HG02610 (cell line): ENCODE data around the gene IGF2.

Experiments used
- ATAC-seq: cut with Tn5 transposase; IDR thresholded peaks from one replicate; pipeline ENCODE4 v1.9.1; 2021; ENCODE audit warnings: mild to moderate bottlenecking, moderate library complexity; ENCODE audit not compliant: unreplicated experiment

IGF2 gene

DNA sequence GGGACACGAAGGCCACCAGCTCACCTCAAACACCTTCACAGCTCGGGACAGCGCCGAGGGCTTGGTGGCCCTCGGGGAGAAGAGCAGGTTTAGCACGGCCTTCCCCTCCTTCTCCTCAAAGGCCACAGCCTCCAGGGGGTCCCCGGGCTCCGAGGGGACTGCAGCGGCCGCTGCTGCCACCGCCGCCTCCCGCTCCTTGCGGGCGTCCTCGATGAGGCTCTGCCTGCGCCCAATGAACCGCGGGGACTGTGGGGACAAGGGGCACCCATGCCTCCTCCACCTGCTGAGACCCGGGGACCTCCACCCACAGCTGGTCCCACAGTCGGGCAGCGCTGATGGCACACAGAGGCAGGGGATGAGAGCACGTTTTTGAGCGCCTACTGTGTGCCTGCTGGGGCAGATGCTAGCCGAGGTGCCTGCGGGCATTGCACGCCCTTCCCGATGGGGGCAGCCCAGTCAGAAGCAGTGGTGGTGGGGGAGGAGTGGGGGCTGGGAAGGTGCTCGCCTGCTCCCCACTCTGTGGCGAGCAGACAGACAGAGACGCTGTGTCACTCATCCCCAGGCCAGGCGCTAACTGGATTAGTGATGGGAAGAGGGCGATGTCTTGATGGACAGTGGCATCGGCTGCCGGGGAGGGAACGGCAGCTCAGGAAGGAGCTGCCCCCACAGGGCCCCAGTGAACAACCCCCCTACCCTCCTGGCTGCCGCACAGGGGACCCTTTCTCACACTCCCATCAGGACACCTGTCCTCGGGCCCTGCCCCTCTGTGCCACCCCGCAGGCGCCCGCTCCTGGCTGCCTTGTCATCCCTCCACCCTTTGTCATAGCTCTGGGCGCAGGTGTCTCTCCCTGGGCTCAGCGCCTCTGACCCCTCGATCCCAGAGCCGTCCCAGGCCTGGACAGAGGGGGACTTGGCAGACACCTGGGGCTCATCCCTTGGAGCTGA is 30.7 kb upstream of the IGF2 start:
- ATAC-seq, result no peak

DNA sequence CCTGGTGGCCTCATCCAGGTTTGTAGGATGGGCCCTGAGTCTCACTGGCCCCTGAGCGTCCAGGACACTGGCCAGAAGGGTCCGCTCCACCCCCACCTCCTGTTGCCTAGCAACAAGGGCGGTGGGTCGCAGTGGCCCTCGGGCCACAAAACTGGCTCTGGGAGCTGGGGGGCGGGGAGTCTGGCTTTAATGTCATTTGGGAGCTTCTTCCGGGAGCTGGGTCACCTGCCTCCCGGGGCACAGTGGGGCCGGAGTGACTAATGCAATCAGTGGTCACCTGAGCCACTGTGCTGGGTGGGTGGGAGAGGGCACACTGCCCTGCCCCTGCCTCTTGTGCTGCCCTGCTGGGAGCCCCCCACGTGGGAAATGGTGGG is 29.8 kb upstream of the IGF2 start:
- ATAC-seq, result no peak

DNA sequence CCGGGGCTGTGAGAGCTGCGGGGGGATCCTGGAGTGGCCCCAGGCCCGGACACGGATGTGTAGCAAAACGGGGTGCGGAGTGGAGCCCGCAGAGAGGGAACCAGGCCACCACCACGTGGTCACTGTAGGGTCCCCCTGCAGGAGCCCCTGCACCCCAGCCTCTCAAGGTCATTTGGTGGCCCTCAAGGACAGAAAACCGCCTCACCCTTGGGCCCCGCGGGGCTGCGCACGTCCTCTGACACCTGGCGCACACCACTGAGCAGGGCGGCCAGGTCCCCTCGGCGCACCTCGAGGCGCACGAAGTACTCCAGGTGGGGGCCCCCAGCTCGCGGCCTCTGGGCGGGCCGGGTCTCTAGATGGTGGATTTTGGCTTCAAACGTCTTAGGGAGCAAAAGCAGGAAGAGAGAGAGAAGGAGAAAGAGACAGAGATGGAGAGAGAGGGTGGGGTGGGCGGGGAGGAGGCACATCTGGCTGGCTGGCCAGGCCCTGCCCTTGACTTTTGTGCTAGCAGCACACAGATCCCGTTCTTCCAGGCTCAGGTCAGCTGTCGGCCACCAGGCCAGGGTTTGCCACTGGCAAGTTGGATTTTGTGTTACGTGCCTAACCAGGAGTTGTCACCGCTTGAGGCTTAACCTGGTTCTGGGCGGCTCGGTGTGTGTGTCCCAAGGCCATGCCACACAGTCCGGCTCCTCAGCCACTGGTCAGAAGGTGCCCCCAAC is 29.3 kb upstream of the IGF2 start:
- ATAC-seq, result no peak

DNA sequence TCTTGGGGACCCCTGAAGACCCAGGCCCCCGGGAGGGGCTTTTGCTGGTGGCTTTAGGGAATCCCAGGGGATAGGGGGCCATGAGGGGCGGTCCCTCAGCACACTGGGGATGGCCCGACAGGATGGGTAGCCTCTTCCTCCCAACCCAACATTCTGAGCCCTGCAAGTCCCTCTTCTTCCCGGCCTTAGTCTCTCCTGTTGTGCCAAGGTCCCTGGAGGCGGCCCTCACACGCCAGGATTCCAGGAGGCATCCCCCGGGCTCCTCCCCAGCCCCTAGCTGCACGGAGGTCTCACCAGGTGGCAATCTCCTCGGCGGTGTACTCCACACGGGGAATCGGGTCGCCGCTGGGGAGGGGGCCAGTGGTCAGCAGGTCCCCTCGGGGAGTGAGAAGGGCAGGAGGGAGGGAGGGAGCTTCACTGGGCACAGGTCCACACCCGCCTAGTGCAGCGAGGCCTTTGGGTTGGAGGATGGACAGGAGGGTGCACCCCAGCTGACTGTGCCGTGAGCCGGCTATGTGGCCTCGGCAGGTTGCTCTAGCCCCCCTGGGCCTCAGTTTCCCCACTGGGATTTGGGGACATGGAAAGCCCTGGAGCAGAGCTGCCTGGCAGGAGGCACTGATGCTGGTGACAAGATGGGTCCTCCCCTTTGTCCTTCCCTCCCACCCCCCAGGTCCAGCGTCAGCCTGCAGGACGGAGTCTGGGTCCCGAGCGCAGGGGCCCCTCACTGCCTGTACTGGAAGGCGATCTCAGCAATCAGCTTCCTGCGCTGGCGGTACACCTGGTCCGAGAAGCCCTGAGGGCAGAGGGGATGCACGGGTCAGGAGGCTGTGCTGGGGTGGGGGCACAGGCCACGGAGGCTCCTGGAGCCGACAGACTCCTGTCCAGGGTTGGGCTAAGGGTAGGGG is 28.2 kb upstream of the IGF2 start:
- ATAC-seq, result no peak

DNA sequence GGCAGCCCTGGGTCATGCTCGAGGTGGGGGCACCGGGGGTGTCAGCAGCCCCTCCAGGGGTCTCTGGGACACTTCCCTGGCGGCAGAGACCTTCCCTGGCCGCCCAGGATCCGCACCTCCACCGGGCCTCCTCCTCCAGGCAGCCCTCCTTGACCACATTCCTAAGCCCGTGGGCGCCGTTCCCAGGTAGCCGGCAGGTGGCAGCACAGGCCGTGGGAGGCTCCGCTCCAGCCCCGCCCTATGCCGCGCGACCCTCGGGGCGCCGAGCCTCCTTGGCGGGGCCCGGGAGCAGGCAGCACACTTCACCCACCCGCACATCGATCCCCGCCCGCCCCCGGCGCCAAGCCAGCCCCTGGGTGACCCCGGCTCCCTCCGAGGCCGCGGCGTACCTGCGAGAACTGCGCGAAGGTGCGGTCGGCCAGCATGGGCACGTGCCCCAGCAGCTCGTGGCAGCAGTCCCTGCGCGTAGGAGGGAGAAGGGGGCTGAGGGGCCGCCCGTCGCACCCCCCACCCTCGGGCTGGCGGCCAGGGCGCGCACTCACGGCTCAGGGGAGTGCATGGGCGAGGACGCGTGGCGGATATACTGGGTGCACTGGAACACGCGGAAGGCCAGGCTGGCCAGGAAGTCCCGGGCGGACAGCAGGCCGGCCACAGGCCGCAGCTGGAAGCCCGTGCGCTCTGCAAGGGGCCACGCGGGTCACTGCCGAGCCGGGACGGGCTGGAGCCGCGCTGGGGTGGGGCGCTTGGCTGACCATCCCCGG is 27.1 kb upstream of the IGF2 start:
- no peak for ATAC-seq

DNA sequence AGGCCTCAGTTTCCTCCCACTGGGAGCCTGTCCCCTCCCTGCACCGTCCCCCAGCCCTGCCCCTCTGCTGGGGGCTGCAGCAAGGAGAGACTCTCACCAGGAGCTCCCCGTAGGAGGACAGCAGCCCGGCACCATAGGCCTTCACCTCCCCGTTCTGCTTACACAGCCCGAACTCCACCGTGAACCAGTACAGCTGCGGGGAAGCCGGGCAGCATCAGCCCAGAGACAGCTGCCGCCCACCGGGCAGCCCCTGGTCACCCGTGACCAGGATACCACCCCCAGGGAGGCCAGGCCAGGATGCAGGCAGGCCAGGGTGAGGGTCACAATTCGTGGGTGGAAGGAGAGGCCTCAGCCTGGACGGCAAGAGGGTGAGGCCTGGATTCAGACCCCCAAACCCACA is 26.4 kb upstream of the IGF2 start:
- ATAC-seq, result no peak

DNA sequence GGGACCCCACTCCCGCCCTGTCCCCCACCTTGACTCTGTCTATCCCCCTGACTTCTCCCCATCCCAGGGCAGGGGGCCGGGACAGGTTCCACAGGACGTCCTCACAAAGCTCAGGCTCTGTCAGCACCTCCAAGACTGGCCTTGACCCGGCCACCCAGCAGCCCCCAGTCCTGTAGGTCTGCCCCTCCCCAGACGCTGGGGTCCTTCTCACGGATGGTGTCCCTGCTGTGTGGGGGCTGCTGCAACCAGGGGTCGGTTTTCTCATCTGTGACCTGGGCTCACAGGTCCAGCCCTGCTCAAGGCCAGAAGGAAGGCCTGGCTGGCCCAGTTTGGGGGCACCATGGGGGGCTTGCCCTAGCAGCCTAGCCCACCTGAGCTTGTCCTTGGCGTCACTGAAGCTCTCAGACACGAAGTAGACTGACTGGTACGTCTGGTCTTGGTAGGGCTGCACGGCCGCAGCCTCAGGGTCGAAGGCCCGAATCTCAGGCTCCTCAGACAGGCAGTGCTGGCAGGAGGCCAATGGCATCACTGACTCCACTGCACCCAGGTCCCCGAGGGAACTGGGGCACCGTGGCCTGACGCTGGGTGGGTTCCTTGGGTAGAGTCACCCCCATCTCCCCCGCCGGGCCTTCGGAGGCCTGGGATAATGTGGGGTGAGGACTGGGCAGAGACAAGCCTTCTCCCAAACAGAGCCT is 25.8 kb upstream of the IGF2 start:
- ATAC-seq, result no peak

DNA sequence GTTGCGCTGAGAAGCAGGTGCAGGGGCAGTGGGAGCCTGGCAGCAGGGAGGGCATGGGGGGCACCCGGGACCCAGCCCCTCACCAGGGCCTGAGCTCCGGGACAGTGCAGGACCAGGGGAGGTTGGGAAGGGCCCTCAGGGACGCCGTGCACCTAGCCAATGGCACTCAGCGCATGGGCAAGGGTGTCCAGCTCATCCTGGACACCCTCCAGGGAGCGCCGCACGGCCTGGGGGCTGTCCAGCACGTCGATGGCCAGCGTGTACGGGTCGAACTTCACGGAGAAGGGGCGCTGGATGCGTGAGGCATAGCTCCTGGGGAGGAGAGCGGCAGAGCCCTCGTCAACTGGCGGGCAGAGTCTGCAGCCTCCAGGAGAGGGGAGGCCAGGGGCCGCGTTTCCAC is 24.9 kb upstream of the IGF2 start:
- ATAC-seq, result no peak

DNA sequence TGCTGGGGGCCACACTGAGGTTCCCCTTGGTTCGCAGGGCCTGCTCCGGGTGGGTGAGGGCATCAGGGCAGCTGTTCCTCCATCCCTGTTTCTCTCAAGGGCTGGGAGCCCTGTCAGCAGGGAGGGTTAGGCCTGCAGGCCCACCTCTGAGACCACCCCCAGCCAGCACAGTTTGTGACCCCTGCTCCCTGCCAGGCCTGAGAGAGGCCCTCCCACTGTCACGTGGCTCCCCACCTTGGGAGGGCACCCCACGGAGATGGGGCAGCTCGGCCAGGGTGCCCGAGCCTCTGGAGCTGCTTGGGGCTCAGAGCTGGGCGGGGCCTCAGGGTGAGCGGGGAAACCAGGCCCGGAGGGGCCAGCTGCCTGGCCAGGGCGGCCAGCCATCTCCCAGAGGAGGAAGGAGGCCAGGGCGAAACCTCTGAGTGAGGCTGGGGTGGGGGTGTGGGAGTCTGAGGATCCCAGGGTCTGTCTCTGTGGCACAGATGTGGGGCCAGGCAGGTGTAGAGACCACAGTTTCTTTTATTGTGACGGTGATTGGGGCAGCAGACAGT is 24.3 kb upstream of the IGF2 start:
- no peak for ATAC-seq

DNA sequence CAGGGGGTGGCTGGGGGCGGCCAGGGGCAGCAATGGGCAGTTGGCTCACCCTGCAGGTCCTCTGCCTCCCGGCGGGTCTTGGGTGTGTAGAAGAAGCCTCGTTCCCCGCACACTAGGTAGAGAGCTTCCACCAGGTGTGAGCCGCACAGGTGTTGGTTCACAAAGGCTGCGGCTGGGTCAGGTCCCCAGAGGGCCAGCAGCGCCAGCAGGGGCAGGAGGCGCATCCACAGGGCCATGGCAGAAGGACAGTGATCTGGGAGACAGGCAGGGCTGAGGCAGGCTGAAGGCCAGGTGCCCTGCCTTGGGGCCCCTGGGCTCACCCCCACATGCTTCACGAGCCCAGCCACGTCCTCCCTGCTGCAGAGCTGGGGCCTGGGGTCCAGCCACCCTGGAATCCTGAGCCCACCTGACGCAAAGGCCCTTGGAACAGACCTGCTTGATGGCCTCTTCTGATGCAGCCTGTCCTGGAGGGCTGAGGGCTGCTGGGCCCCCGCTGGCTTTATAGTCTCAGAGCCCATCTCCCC is 21.6 kb upstream of the IGF2 start, which contains the start of gene INS:
Gene INS, minus strand, starts transcription at position 474 of the 524 bp plus-strand sequence. Its CDS starts 238 bp downstream, at position 236.
- no peak for ATAC-seq

DNA sequence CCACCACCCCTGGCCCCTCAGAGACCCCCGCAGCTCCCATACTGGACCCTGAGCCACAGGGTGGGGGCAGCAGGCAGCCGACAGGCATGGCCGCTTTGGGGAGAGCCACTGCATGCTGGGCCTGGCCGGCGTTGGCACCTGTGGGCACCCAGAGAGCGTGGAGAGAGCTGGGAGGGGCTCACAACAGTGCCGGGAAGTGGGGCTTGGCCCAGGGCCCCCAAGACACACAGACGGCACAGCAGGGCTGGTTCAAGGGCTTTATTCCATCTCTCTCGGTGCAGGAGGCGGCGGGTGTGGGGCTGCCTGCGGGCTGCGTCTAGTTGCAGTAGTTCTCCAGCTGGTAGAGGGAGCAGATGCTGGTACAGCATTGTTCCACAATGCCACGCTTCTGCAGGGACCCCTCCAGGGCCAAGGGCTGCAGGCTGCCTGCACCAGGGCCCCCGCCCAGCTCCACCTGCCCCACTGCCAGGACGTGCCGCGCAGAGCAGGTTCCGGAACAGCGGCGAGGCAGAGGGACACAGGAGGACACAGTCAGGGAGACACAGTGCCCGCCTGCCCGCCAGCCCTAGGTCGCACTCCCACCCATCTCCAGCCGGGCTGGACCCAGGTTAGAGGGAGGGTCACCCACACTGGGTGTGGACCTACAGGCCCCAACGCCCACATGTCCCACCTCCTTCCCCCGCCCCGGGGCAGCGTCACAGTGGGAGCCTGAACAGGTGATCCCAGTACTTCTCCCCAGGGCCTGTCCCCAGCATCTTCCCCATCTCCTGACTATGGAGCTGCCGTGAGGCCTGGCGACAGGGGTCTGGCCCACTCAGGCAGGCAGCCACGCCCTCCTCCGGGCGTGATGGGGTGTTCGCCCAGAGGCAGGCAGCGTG is 20.6 kb upstream of the IGF2 start:
- ATAC-seq, result no peak

DNA sequence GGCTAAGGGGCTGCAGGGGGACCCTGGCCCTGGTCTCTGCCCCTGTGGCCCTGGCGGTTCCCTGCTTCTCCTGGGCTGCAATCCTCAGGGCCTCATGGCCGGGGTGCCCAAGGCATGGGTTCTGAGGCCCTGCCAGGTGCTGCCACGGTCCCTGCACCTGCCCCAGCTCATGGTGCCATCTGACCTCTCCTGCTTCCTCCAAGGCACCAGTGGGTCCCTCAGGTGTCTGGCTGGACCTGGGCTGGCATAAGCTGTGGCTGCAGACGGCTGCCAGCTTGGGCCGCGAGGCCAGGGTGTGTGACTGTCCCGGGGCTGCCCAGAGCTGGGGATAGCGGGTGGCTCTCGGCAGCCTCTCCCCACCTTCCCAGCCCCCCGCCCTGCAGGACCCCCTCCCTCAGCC is 19.8 kb upstream of the IGF2 start:
- ATAC-seq, result no peak

DNA sequence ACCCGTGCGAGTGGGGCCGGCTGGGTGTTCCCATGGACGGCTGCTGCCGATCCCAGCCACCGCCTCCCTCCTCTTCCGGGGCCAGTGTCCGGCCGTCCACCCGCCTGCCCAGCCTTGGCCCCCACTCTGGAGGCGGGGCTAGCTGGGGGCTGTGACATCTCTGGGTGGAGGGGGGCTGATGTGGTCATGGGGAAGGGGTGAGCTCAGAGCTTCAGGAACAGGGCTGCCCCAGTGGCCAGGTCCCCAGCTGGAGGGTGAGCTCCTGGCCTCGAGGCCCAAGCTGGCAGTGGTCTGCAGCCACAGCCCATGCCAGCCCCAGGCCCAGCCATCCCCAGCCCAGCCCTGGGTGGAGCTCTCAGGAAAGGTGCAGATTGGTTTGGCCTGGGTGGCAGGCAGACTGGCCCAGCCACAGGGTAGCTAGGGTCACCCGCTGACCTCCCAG is 19.1 kb upstream of the IGF2 start:
- no peak for ATAC-seq

DNA sequence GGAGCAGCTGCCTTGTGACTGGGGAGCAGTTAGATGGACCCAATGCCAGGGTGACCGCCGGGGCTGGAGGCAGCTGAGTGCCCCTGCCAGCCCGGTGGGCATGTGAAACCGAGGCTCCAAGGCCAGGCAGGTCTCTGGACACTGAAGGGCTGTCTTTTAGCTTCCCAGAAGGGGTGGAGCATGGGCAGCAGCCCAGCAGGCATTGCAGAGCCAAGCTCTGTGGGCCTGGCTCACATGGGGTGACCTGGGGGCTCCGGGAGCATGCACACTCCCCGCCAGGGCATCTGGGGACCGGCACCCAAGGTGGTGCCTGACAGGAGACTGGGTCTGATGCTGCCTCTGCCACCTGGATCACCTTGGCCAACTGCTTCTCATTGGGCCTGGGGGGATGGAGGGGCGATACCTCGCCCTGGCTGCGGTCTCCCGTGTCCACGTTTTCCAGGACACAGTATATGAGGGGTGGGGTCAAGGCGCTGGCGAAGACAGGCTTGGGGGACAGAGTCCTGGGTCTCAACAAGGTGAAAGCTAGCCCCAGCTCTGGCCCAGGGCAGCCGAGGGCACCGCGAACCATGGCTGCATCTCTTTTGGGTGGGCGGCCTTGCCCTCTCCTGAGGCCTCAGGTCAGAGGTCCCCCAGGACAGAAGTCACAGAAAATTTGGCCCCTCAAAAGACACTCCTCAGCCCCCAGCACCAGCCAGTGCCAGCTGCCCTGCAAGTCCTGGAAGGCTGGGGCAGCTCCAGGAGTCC is 18.3 kb upstream of the IGF2 start:
- no peak for ATAC-seq

DNA sequence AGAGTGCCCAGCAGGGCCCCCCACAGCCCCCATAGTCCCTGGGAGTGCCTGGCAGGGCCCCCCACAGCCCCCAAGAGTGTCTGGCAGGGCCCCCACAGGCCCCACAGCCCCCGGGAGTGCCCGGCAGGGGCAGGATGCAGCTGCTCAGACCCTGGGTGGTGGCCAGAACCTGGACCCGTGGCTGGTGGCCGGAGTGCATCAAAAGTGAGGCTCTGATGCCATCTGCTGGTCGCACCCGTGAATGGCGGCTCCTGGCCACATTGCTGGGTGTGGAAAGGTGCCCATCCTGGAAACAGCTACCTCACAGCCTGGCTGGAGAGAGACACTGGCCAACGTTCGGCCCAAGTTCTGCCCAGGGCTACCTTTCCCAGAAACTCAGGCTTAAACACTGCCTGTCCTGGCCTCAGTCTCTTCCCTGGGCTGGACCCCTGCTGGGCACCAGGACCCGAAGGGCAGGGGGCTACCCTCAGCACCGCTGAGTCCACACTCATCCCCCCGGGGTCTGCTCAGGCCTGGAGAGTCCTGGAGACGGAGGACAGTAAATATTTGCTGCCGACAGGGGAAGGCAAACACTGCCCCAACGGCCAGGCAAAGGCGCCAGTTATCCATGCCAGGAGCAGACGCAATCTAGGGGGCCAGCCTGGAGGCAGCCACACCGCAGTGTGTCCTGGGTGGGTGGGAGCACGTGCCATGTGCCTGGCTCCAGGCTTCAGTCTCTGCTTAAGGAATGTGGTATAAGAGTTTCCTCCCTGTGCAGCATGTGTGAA is 17.4 kb upstream of the IGF2 start:
- no peak for ATAC-seq

DNA sequence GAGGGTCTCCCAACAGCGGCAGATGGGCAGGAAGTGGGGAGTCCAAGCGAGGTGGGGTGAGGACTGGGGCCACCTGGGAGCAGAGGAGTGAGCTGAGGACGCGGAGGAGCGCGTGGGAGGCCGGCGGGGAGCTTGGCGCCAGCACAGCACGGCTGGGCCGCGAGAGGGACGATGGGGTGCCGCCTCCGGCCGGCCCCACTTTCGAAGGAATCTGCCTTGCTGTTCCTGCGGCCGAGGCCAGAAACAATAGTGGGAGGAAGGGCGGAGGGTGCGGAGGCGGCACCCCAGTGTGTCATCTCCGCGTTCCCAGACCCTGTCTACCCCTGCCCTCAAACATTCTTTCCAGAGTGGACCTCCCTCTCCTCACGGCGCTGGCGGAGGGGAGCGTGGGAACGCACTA is 16.3 kb upstream of the IGF2 start:
- ATAC-seq, result no peak

DNA sequence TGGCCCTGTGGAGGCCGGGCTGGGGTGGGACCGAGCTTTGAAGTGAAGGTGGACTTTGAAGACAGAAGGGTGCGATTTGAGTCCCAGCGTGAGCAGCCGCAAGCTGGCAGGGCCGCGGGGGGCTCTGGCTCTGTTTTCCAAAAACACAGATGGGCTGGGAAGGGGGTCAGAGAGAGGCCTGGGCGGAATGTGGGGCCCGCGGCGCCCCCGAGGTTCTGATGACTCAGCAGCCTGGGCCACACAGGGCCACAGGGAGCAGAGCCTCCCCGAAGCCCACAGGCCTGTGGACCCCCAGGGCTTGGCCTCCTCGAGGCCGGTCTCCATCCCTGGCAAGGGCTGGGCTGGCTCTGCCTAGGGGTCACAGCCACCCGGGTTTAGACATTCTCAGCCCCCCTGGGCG is 15.7 kb upstream of the IGF2 start:
- no peak for ATAC-seq
